GM12873 (cell line): Measurements from ENCODE around the gene VWA2.

Experiments
- TF ChIP-seq, protein P1 (sequence below): IDR thresholded peaks from 2 replicates; pipeline ENCODE4 v1.5.1; 2012; ENCODE audit warnings: low read depth, mild to moderate bottlenecking, moderate library complexity, low read length, control low read depth; ENCODE audit not compliant: insufficient read depth; ENCODE audit errors: missing control alignments

Gene VWA2

DNA sequence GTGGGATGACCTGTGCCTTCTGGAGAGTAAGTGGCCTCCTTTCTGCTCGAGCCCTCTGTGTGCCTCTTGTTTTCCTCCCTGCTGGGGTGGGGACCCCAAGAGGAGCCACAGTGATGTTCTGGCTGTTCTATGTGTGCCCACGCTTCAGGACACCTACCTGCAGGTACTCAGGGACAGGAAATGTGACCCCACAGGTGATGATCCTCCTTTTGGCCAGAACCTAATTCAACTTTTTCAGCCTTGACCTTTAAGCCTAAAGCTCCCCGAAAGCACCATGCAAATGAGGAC is 70.3 kb downstream of the VWA2 start:
- TF ChIP-seq, protein P1, sequence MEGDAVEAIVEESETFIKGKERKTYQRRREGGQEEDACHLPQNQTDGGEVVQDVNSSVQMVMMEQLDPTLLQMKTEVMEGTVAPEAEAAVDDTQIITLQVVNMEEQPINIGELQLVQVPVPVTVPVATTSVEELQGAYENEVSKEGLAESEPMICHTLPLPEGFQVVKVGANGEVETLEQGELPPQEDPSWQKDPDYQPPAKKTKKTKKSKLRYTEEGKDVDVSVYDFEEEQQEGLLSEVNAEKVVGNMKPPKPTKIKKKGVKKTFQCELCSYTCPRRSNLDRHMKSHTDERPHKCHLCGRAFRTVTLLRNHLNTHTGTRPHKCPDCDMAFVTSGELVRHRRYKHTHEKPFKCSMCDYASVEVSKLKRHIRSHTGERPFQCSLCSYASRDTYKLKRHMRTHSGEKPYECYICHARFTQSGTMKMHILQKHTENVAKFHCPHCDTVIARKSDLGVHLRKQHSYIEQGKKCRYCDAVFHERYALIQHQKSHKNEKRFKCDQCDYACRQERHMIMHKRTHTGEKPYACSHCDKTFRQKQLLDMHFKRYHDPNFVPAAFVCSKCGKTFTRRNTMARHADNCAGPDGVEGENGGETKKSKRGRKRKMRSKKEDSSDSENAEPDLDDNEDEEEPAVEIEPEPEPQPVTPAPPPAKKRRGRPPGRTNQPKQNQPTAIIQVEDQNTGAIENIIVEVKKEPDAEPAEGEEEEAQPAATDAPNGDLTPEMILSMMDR: no peak

DNA sequence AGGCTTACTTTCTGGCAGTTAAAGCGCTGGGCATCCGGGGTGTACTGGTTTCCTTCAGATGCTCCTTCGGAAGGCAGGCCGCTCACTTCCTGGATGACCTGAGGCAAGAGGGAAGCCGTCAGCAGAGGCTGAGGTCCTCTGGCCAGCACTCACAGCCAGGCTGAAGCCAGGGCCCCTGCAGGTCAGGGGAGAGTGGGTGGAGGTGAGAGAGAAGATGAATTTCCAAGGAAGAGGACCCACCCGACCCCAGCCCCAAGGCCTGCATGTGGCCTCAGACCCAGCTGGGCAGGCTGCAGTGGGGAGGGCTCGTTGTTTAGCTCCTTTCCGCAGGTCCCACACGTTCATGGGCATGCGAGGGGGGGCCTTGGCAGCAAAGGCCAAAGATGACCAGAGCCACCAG is 71.3 kb downstream of the VWA2 start:
- TF ChIP-seq, protein P1: no peak

DNA sequence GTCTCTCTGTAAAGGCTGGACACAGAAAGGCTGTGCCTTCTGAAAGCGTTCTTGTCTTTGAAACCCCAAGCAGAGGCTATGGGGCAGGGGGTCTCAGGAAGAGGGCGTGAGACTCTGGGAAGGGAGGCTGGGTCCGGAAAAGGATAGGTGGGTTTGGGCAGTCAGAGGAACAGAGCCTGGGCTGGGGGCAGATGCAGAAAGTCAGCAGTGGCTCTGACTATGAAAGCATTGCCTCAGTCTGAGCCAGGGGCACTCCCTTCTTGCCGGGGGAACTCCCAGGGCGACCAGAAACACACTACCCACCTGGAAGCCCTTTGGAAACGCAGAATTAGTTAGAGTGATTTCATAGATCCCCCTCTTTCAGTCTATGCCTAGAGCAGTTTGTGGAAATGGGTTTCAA is 72.0 kb downstream of the VWA2 start:
- TF ChIP-seq, protein P1: no peak

DNA sequence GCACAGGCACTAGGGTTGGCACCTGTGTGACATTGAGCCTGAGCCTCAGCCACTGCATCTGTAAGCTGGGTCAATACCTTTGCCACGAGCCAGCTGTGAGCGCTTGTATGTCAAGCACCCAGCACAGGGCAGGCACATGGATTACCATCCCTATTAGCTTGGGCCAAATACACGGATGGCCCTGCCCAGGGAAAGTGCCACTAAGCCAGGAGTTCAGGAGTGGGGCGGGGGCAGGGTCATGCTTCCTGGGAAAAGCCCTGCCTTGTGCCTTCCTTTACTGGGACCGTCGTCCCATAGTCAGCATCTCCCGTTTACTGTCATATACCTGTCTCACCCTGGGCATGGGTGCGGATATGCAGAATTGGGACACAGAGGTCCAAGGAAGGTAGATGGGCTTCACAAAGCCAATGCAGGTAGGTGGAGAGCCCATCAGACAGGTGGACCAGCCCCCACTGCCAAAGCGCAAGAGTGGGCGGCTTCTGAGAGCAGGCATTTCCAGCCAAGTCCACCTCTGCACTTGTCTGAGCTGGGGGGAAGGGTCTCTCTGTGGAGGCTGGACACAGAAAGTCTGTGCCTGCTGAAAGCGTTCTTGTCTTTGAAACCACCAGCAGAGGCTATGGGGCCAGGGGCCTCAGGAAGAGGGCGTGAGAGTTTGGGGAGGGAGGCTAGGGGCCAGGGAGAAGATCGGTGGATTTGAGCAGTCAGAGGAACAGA is 72.6 kb downstream of the VWA2 start:
- TF ChIP-seq, protein P1: no peak

DNA sequence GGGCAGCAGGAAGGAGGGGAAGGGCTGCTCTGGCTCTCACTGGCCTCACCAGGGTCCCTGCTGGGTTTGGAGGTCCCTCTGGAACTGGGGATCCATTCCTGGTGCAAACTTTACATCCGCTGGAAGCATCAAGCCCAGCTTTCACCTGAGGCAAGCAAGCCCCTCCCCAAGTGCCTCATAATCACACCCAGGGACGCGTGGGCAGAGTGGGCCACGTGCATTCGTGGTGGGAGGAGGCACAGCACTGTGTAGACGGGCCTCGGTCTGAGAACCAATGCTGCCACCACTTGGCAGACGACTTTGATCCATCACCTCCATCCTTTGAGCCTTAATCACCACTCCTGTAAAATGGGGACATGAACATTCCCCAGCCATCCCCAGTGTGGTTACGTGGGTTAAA is 74.1 kb downstream of the VWA2 start:
- TF ChIP-seq, protein P1: no peak

DNA sequence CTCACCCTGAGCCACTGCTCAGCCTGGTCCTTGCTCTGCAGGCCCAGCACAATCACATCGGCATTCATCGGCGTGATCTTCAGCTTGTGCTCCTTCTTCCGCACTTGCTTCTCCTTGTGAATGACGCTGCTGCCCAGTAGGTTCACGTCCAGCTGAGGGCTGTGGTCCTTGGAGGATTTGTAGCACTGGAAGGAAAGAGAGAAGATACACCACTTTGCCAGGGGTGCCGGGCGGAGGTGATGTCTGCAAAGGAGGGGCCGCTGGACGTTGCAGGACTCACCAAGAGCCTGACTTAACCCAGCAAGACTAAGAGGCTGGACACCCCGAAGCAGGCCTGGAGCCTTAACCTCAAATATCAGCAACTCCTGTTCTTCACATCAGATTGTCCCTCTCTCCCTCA is 74.8 kb downstream of the VWA2 start:
- TF ChIP-seq, protein P1: no peak

DNA sequence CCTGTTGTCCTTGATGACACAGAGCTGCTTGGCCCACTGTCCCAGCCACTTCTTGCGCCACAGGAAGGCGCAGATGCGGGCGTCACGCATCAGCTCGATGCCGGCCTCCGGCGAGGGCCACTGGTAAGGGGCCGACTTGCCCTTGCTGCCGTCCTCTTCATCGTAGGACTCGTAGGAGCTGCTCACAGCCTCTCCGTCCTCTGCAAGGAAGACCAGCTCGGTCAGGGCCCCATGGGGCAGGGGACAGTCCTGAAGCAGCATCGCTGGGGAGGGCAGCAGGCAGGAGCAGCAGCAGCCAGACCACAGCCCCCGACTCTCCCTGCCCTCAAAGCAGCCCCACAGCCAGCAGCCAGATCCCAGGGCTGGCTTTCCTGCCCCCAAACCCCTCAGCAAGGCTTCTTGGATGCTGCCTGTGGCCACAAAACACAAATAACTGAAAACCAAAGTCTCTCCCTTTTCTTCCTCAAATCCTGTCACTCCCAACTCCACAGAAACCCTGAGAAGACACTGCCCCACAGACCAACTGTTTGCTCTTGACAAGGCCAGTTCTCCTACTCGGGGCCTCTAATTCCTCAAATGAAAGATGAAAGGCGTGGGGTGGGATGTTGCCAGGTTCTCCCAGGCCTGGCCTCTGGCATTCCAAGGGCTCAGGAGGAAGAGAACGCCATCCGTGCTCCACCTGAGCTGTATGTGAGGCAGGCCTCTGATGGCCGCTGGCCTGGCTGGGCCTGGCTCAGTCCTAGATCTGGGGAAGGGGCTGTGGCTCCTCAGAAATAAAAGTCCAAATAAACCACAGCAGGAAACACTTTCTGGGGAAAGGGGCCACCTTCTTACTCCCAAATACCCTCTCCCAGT is 76.7 kb downstream of the VWA2 start:
- TF ChIP-seq, protein P1: no peak
